Hypothalamus (tissue), 51 donors: ENCODE results near the gene KCNK7.
A peak's percentile ranks its signal among the peaks of the same experiment; 100 is the strongest.
"Not testable (repeated sequence)": the region's sequence is repeated elsewhere in the genome, so short reads cannot be mapped to it uniquely, and the experiment has no call there.

Experiments
- DNase-seq, 51 donors: peaks; one replicate each; lab custom pipeline; 2025; lab: John Stamatoyannopoulos, UW

The KCNK7 gene

GRCh38 chr11:65595543-65596281 lies at the start of gene KCNK7:
Gene KCNK7 (minus strand): TSS chr11:65595800. CDS start chr11:65595772, 28 bp downstream.
- DNase-seq: no peak

GRCh38 chr11:65644837-65645236 lies 49.2 kb upstream of the KCNK7 start:
- no peak for DNase-seq

GRCh38 chr11:65643971-65644370 lies 48.4 kb upstream of the KCNK7 start:
- no peak for DNase-seq

- DNase-seq: peak in 5 of 51 donors; percentile 8 to 26 (median 9)
Measured at GRCh38 chr11:65642014-65642671, 46.5 kb upstream of the KCNK7 start.

GRCh38 chr11:65641297-65642013 lies 45.9 kb upstream of the KCNK7 start:
- DNase-seq: no peak

- peak in 30 of 51 donors; percentile 7 to 63 (median 35) for DNase-seq
Measured at GRCh38 chr11:65640483-65641296, 45.1 kb upstream of the KCNK7 start.

- DNase-seq: peak in 16 of 51 donors; percentile 14 to 56 (median 36)
Measured at GRCh38 chr11:65639623-65640482, 44.3 kb upstream of the KCNK7 start.

- not testable (repeated sequence) for DNase-seq
Measured at GRCh38 chr11:65639228-65639597, 43.6 kb upstream of the KCNK7 start.

- DNase-seq: peak in 43 of 51 donors; percentile 12 to 77 (median 48)
Measured at GRCh38 chr11:65637794-65638419, 42.3 kb upstream of the KCNK7 start, which contains the start of gene SIPA1. Gene SIPA1 (plus strand): TSS chr11:65638101. CDS start chr11:65640922, 2,821 bp downstream.

- no peak for DNase-seq
Measured at GRCh38 chr11:65637032-65637557, 41.5 kb upstream of the KCNK7 start.

- DNase-seq: no peak
Measured at GRCh38 chr11:65636108-65637031, 40.8 kb upstream of the KCNK7 start.

GRCh38 chr11:65634905-65635731 lies 39.5 kb upstream of the KCNK7 start:
- no peak for DNase-seq

GRCh38 chr11:65634440-65634839 lies 38.8 kb upstream of the KCNK7 start:
- no peak for DNase-seq

- no peak for DNase-seq
Measured at GRCh38 chr11:65634109-65634436, 38.5 kb upstream of the KCNK7 start.

- DNase-seq: no peak
Measured at GRCh38 chr11:65633390-65634108, 37.9 kb upstream of the KCNK7 start.

- no peak for DNase-seq
Measured at GRCh38 chr11:65630215-65630614, 34.6 kb upstream of the KCNK7 start.
